ENCODE results near the gene PTCD2.

DNA sequence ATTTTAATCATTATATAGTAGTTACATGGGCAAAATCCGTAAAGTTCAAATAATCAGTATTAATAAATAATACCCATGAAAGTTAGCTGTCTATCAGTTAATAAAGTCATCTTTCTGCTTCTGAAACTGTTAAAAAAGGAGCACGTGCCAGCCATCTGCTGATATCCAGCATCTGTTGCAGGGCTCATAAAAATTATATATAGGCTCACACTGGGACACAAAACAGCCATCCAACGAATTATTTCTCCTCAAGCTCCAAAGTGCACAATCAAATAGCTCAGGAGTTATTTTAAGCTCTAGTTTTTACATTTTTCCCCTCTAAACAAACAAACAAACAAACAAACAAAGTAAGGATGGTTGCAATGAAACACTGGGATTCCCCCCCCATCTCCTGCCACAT, 48.5 kb upstream of the PTCD2 start:
- TF ChIP-seq POLR2AphosphoS5 (IDR thresholded peaks at IDR 0.05; ENCODE audit: low read depth, low read length), result no peak
- no peak for TF ChIP-seq POLR2A (IDR thresholded peaks at IDR 0.05; ENCODE audit: low read depth, low read length)
- no peak for TF ChIP-seq PAX5 (IDR thresholded peaks at IDR 0.05; ENCODE audit: insufficient read depth, low read length, severe bottlenecking)

All from GM12891 (cell line).